ENCODE data around the gene AGPS.
"Not testable (repeated sequence)": the region's sequence is repeated elsewhere in the genome, so short reads cannot be mapped to it uniquely, and the experiment has no call there.

The AGPS gene

DNA sequence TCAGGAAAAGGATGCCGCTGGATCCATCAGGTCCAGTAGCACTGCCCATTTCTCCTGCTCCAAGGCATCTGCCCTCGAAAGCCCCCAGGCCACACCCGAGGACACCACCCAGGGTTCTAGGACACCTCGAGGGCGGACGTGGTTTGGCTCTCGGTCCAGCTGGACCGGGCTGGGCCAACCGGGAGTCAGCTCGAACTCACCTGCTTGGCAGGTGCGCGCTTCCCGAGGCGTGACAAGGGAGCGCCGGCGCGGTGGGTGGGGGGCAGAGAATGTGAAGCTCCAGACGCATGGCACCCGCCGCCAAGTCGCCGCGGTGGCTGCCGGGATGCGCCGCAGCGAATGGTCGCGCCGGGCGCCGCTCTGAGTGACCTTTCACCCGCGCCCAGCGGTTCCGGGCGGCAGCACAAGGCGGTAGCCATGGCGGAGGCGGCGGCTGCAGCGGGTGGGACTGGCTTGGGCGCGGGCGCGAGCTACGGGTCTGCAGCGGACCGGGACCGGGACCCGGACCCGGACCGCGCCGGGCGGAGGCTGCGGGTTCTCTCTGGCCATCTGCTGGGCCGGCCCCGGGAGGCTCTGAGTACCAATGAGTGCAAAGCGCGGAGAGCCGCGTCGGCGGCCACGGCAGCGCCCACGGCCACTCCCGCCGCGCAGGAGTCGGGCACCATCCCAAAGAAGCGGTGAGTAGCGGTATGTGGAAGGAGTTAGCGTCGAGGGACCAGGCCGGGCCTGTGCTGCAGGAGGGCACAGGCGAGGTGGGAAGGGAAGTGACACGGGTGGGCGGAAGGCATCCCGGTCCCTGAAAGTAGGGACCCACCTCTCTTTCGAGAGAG lies at the start of gene AGPS:
AGPS (plus strand) TSS at position 401 of the 830 bp plus-strand sequence; CDS start at position 418, 17 bp downstream.
- peak; percentile 80 for DNase-seq

DNA sequence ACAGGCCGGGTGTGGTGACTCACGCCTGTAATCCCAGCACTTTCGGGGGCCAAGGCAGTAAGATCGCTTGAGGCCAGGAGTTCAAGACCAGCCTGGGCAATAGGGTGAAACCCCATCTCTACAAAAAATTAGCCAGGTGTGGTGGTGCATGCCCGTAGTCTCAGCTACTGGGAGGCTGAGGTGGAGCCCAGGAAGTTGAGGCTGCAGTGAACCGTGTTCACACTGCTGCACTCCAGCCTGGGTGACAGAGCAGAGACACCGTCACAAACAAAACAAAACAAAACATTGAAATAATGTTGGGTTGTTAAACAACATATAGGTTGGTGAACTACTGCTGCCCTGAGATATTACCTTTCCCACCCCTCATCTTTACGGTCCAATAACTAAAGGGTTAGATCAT lies 48.8 kb upstream of the AGPS start:
- no peak for DNase-seq

DNA sequence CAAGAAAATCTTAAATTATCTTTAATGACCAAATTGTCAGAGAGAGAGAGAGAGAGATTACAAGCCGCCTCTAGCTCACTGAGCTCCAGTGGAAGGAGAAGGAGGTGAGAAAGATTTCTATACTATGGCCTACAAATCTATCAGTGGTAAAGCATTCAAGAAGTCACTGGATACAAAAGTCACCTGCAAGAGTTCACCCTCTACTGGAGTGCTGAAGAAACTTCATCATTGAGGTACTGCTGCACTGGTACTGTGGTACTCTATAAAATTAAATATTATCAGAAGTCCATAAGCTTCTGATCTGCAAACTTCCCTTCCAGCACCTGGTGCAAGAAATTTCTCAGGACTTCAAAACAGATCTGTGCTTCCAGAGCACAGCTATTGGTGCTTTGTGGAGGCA lies 48.3 kb upstream of the AGPS start:
- no peak for DNase-seq

DNA sequence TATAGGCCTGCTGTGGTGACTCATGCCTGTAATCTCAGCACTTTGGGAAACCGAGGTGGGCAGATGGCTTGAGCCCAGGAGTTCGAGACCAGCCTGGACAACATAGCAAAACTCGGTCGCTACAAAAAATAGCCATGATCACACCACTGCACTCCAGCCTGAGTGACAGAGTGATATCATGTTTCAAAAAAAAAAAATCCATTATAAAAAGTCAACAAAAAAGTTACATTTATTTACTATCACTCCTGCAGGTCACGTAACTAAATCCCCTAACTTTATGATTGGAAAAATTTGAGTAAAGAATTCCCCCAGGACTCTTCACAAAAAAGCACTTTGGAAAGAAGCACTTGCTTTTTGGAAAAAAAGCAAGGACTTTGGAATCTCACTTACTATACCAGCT lies 46.4 kb upstream of the AGPS start:
- DNase-seq = no peak

DNA sequence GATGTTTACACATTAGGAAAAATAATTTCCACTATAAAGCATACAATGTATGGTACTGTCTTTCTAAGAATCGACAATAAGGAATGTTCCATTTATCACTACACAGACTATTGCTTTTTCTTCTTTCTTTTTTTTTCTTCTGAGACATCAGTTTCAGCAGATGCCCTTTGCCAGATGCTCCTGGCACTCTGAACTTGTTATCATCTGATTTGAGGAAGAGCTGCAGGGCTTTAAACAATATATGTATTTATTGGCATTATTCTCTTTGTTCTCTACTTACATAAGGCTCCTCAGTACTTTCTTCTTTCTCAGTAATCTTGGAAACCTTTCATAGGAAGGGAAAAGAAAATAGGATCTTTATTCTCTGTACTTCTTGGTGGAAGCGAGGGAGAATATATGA lies 45.0 kb upstream of the AGPS start:
- DNase-seq = no peak

DNA sequence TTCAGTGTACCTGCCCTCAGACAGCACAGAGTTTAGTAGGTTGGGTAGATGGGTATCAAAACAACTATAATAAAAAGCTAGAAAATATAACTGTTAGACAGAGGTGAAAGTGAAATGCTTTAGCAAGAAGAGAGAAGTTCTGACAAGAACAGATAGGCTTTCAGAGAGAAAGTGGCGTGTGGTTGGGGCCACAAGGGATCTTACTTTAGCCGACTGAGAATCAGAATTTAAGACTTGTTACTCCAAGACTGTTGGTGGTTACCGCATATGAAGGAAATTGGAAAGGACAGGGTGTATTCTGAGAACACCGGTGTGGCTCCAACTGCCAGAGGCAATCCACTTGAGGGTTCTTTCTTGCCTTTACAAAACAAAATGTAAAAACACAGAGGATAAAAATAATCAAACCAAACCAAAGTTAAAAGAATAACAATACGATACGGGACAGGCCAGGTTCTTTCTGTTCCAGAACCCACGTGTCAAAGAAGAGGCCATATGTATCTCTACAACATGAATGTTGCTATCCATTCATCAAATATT lies 44.4 kb upstream of the AGPS start:
- no peak for DNase-seq

DNA sequence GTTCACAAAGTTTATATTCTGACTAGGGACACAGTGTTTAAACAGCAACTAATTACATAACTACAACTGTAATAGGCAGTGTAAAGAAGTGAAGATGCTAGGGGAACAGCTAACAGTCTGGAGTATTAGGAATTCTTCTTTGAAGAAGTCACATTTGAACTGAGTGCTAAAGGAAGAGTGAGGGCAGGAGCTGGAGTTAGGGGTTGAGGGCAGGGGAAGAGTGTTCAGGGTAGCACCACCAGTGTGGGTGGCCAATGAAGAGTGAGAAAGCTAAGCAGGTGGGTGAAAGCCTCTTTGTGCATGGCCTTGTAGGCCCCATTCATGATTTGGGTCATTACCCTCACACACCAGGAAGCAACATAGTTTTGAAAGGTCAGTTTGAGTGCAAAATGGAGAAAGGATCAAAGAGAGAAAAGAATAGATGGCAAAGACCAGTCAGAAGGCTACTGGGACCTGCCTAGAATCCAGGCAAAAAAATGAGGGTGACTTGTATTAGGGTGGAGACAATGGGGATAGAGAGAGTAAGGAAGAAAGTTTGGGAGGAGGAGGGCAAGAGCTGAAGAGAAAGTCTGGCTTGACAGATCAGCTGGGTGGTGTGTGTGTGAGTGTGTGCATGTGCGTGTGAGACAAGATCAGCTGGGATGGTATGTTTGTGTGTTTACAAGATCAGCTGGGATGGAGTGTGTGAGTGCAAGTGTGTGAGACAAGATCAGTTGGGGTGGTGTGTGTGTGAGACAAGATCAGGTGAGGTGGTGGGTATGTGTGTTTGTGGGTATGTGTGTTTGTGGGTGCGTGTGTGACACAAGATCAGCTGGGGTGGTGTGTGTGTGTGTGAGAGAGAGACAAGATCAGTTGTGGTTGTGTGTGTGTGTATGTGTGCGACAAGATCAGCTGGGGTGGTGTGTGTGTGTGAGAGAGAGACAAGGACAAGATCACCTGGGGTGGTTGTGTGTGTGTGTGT lies 43.6 kb upstream of the AGPS start:
- no peak for DNase-seq

DNA sequence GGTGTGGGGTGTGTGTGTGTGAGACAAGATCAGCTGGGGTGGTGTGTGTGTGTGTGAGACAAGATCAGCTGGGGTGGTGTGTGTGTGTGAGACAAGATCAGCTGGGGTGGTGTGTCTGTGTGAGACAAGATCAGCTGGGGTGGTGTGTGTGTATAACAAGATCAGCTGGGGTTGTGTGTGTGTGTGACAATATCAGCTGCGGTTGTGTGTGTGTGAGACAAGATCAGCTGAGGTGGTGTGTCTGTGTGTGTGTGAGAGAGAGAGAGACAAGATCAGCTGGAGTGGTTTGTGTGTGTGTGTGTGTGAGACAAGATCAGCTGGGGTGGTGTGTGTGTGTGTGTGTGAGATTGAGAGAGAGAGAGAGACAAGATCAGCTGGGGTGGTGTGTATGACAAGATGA lies 41.9 kb upstream of the AGPS start:
- not testable (repeated sequence) for DNase-seq

DNA sequence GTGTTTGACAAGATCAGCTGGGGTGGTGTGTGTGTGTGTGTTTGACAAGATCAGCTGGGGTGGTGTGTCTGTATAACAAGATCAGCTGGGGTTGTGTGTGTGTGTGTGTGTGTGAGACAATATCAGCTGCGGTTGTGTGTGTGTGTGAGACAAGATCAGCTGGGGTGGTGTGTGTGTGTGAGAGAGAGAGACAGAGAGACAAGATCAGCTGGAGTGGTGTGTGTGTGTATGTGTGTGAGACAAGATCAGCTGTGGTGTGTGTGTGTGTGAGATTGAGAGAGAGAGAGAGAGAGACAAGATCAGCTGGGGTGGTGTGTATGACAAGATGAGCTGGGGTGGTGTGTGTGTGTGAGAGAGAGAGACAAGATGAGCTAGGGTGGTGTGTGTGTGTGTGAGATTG lies 41.5 kb upstream of the AGPS start:
- DNase-seq = not testable (repeated sequence)

DNA sequence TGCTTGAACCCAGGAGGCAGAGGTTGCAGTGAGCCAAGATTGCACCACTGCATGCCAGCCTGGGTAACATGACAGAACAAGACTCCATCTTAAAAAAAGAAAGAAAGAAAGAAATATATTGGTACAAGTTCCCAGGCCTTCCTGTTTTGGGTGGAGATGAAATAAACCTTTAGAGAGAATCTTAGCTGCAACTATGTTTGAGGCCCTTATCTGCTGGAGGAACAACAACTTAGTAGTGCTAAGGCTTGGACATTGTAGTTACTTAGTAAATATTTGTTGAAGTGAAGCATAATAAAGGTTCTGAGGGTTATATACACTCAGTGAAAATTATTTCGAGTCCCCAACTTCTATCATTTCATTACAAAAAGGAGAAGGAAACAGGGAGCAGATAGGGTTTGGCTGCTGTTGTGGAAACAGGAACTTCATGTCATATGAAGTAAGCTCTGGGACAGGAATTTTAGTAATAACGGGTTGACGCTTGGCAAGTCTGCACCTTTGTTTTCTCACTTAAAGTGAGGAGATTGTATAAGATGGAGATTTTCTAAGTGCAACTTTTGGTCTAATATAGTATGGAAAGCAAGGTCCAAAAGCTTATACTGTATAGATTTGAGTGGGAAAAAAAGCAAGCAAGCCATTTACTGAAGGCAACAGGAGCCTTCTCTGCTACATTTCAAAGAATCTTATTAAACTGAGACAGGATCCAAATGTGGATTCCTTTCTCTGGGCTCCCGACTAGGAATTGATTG lies 40.0 kb upstream of the AGPS start:
- no peak for DNase-seq

DNA sequence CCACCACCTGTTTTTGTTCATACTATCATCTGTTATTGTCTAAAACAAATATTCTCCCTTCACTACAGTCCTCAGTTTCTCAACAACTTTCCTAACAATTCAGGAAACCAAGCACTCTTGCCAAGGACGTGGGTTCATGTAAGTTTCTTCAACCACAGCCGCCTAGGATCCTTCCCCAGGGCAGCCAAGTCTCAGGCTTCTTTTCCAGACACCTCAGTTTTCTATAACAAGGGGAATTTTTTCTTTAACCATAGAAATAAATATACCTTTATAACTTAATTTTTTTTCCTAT lies 39.4 kb upstream of the AGPS start:
- no peak for DNase-seq

DNA sequence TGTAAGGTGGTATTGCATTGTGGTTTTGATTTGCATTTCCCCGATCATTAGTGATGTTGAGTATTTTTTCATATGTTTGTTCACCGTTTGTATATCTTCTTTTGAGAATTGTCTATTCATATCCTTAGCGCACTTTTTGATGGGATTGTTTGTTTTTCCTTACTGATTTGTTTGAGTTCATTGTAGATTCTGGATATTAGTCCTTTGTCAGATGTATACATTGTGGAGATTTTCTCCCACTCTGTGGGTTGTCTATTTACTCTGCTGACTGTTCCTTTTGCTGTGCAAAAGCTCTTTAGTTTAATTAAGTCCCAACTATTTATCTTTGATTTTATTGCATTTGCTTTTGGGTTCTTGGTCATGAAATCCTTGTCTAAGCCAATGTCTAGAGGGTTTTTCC lies 38.0 kb upstream of the AGPS start:
- not testable (repeated sequence) for DNase-seq

DNA sequence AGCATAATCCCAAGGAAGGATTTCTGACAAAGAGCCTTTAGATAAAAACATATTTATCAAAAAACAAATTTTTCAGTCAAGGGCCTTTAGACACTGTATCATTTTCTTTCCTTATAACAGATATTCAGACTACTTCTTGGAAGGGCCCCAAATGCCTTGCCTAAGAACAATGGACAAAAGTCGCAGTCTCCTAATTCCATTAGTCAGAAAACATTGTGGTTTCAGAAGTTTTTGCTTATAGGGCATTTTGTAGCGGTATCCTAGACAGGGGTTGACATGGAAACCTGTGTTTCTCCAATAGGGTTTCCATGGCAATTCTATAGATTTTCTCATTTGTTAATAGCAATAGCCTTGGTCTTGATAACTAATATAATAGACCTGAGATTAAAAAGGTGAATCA lies 36.7 kb upstream of the AGPS start:
- DNase-seq = no peak

DNA sequence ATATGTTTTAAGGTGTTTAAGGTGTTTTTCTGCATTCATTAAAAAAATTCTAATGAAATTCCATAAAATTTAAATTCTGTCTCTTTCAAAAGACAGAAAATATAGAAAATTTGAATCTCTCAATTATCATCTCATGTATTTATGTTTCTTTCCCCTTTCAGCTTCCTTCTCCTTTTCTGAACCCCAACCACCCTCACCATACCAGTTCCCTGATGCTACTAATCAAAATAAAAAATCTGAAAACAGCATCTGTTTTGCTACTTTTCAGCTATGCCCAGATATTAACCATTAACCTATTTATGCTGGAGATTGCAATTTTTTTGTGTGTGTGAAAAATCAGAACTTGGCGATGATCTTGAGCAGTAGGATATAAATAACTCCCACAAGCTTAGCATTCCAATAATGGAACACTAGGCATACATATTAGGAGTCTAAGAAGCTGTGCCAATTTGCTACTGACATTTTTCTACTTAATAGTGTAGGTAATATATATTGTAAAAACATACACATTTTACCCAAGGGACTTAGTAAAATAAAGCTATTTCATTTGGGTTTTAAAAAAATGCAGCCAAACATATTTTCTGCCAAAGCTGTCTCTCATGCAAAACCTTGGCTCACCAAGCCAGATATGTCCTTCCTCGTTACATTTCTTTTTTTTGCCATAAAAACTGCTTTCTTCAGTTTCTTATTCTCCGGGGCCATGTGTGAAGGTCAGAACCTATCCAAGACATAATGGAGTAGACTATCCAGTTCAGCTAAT lies 32.6 kb upstream of the AGPS start:
- DNase-seq = no peak

DNA sequence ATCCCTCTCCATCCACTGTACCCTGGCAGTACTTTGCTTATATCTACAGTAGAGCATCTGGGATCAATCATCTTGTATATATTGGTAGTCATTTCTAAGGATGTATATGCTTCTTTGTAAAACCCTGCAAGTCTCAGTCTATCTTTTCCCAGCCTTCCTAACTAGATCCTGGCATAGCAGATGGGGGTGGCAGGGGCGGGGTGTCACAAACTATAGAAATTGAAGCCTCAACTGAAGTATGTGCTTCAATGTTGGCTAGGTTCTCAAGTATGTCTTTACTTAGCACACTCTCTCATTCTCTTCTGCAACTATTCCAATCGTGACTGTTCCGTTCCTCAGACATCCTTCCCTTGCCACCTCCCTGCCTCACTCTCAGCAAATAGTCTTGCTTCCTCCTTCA lies 30.1 kb upstream of the AGPS start:
- DNase-seq = no peak

DNA sequence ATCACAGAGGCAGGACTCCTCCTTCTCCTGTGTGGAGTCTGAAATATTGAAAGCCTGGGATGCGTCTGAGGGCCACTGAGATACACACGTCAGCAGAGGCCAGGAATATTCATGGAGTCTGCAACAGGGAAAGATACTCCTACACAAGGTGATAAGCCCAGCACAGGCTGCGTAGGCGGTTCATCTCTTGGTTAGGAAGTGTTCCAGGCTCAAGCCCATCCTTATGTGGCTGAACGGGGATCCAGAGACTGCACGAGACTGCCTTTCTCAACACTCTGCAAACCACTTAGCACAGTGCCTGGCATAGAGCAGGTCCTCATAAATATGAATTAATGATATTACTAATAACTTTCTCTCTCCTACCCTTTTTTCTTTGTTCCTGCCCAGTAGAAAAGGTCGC lies 29.2 kb upstream of the AGPS start:
- DNase-seq = no peak

DNA sequence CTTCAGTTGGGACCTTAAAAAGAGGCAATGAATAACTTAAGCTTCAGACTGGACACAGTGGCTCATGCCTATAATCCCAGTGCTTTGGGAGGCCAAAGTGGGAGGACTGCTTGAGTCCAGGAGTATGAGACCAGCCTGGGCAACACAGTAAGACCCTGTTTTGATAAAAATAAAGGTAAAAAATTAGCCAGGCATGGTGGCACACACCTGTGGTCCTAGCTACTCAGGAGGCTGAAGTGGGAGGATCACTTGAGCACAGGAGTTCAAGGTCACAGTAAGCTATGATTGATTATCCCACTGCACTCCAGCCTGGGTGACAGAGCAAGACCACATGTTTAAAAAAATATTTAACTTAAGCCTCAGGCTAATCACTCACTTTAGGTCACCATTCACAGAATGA lies 26.8 kb upstream of the AGPS start:
- not testable (repeated sequence) for DNase-seq

DNA sequence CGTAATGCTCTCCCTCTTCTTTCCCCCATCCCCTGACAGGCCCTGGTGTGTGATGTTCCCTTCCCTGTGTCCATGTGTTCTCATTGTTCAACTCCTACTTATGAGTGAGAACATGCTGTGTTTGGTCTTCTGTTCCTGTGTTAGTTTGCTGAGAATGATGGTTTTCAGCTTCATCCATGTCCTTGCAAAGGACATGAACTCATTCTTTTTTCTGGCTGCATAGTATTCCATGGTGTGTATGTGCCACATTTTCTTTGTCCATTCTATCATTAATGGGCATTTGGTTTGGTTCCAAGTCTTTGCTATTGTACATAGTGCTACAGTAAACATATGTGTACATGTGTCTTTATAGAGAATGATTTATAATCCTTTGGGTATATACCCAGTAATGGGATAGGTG lies 24.6 kb upstream of the AGPS start:
- not testable (repeated sequence) for DNase-seq

DNA sequence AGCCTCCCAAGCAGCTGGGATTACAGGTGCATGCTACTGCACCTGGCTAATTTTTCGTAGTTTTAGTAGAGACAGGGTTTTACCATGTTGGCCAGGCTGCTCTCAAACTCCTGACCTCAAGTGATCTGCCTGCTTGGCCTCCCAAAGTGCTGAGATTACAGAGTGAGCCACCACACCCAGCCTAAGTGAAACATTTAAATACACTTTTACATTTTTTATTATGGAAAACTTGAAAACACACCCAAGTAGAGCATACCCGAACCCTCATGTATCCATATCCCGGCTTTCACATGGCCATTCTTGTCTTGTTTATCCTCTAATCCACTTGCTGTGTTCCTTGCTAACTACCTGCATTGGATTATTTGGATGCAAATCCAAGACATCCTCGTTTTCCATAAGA lies 13.2 kb upstream of the AGPS start:
- DNase-seq = no peak

DNA sequence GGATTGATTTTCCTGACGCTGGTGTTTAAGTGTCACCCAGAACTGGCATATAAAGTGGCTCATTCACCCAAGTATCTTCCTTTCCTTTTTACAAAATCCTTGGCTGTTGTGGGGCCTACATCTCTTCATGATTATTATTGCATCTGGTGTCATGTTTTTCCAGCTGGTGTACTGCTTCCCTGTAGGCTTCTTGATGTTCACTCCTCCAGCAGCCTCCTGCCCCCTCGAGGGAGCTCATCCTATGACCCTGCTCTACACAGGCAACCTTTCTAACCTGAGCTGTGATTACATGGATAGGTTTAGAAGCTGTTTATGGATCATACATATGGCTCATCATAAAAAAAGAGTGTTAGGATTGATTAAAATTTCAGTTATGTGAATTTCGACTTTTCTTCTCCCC lies 12.4 kb upstream of the AGPS start:
- DNase-seq = no peak

DNA sequence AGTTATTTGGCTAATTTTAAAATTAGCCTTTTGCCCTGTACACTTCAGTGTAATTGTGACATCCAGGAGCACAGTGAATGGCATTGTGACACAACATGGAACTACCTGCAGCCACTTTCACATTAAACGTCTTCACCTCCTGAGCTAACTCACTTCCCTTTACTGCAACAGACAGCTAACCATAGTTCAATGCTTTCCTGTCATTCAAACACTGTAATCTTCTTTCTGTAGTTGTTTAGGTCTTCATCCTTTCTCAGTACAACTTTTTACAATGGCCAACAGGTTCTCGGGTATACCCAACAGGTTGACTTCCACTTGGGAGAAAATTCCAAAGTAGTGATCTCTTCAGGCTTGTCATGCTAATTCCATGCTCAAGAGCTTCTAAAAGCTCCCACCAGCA lies 8.6 kb upstream of the AGPS start:
- DNase-seq = no peak

DNA sequence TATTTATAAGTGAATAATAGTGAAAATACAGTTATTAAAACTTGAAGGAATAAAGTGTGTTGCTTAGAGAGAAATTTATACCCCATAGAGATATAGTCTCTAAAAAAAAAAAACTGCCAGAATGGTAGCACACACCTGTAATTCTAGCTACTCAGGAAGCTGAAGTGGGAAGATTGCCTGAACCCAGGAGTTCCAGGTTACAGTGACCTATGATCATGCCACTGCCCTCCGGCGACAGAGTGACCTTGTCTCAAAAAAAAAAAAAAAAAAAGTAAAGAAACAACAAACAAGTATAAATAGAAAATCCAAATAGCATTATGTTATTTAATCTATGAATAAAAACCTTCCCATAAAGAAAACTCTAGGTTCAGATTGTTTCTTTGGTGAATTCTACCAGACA lies 7.4 kb upstream of the AGPS start:
- no peak for DNase-seq

All from stimulated activated CD4-positive, alpha-beta T cell treated with anti-CD3 and anti-CD28 coated beads, Interleukin-4, amount 100 ng/mL, for 1 hour (primary cell).